ENCODE data around the gene SGPP2. TPM values are rescaled to one million over a fixed set of nuclear protein-coding genes. Genes with fewer than 3 reads are reported as not detected.

Gene SGPP2
- total RNA-seq, 1 donor from 2014 or later = 0.20 TPM

GRCh38 chr2:222418739-222419138 is 5.6 kb upstream of the SGPP2 start:
- H3K4me1 Mint-ChIP-seq (ENCODE audit: low read depth, unreplicated experiment) = peaks cover 3% of the 10 kb centered on the region
- no peak overlapping the region for H3K4me3 ChIP-seq (ENCODE audit: insufficient read depth, low read depth, low read length)
- no peak overlapping the region for H2AFZ ChIP-seq (ENCODE audit: low read depth, low read length)
- H3K4me3 Mint-ChIP-seq (ENCODE audit: unreplicated experiment) = no peak overlapping the region
- no peak overlapping the region for H3K27ac Mint-ChIP-seq (ENCODE audit: unreplicated experiment)
- FAIRE-seq (no peak), DNase-seq (ENCODE audit: low read depth) (no peak)
- H3K36me3 ChIP-seq (ENCODE audit: insufficient read depth, low read length) = no peaks in the 10 kb centered on the region
- H3K9me3 ChIP-seq (ENCODE audit: insufficient read depth, low read depth, low read length) = no peaks in the 10 kb centered on the region
- TF ChIP-seq EZH2 (IDR thresholded peaks at IDR 0.05; ENCODE audit: insufficient read depth, low read length) = no peak
- TF ChIP-seq CTCF (IDR thresholded peaks at IDR 0.05; ENCODE audit: insufficient read depth, low read depth, low read length) = no peak
- no peak overlapping the region for H3K27ac ChIP-seq (ENCODE audit: low read depth, low read length)
- H4K20me1 ChIP-seq (ENCODE audit: insufficient read depth, low read length) = no peaks in the 10 kb centered on the region
- no peaks in the 10 kb centered on the region for H3K36me3 Mint-ChIP-seq (ENCODE audit: low read depth, unreplicated experiment)
- H3K9ac ChIP-seq (ENCODE audit: low read length) = no peak overlapping the region
- H3K27me3 Mint-ChIP-seq (ENCODE audit: low read depth, unreplicated experiment) = peaks cover 36% of the 10 kb centered on the region
- H3K79me2 ChIP-seq (ENCODE audit: insufficient read depth, low read length) = no peaks in the 10 kb centered on the region
- H3K9me3 Mint-ChIP-seq (ENCODE audit: unreplicated experiment) = no peaks in the 10 kb centered on the region
- no peak overlapping the region for H3K4me2 ChIP-seq (ENCODE audit: low read length)
- no peaks in the 10 kb centered on the region for H3K4me1 ChIP-seq (ENCODE audit: insufficient read depth, low read length)
- peaks cover 15% of the 10 kb centered on the region for H3K27me3 ChIP-seq (ENCODE audit: insufficient read depth, low read length)

- Histone ChIP-seq H3K4me3 (ENCODE audit: insufficient read depth, low read depth, low read length) (no peak overlapping the region), H3K4me1 (ENCODE audit: insufficient read depth, low read length) (peaks cover 5% of the 10 kb centered on the region), H3K9ac (ENCODE audit: low read length) (no peak overlapping the region), H4K20me1 (ENCODE audit: insufficient read depth, low read length) (no peaks in the 10 kb centered on the region), H3K36me3 (ENCODE audit: insufficient read depth, low read length) (no peaks in the 10 kb centered on the region), H3K27ac (ENCODE audit: low read depth, low read length) (no peak overlapping the region), H3K27me3 (ENCODE audit: insufficient read depth, low read length) (peaks cover 26% of the 10 kb centered on the region), H3K79me2 (ENCODE audit: insufficient read depth, low read length) (no peaks in the 10 kb centered on the region), H3K9me3 (ENCODE audit: insufficient read depth, low read depth, low read length) (no peaks in the 10 kb centered on the region), H3K4me2 (ENCODE audit: low read length) (no peak overlapping the region), H2AFZ (ENCODE audit: low read depth, low read length) (no peak overlapping the region)
- no peak overlapping the region for H3K4me3 Mint-ChIP-seq (ENCODE audit: unreplicated experiment)
- TF ChIP-seq EZH2 (IDR thresholded peaks at IDR 0.05; ENCODE audit: insufficient read depth, low read length) (no peak), CTCF (IDR thresholded peaks at IDR 0.05; ENCODE audit: insufficient read depth, low read depth, low read length) (no peak)
- DNase-seq (ENCODE audit: low read depth) (no peak), FAIRE-seq (no peak)
- no peaks in the 10 kb centered on the region for H3K9me3 Mint-ChIP-seq (ENCODE audit: unreplicated experiment)
- peaks cover 46% of the 10 kb centered on the region for H3K27me3 Mint-ChIP-seq (ENCODE audit: low read depth, unreplicated experiment)
- H3K4me1 Mint-ChIP-seq (ENCODE audit: low read depth, unreplicated experiment) = peaks cover 4% of the 10 kb centered on the region
- H3K27ac Mint-ChIP-seq (ENCODE audit: unreplicated experiment) = no peak overlapping the region
- no peaks in the 10 kb centered on the region for H3K36me3 Mint-ChIP-seq (ENCODE audit: low read depth, unreplicated experiment)
These were observed 3.8 kb upstream of the SGPP2 start for GRCh38 chr2:222420508-222420907.

GRCh38 chr2:222421626-222422025 is 2.7 kb upstream of the SGPP2 start:
- H3K27me3 ChIP-seq (ENCODE audit: insufficient read depth, low read length) = peaks cover 30% of the 10 kb centered on the region
- peaks cover 5% of the 10 kb centered on the region for H3K4me1 ChIP-seq (ENCODE audit: insufficient read depth, low read length)
- H3K4me1 Mint-ChIP-seq (ENCODE audit: low read depth, unreplicated experiment) = peaks cover 4% of the 10 kb centered on the region
- H3K27ac ChIP-seq (ENCODE audit: low read depth, low read length) = no peak overlapping the region
- no peaks in the 10 kb centered on the region for H3K36me3 ChIP-seq (ENCODE audit: insufficient read depth, low read length)
- H3K4me3 ChIP-seq (ENCODE audit: insufficient read depth, low read depth, low read length) = no peak overlapping the region
- H3K4me2 ChIP-seq (ENCODE audit: low read length) = no peak overlapping the region
- H3K79me2 ChIP-seq (ENCODE audit: insufficient read depth, low read length) = no peaks in the 10 kb centered on the region
- H3K27ac Mint-ChIP-seq (ENCODE audit: unreplicated experiment) = no peak overlapping the region
- H3K36me3 Mint-ChIP-seq (ENCODE audit: low read depth, unreplicated experiment) = peaks cover 2% of the 10 kb centered on the region
- no peak overlapping the region for H3K4me3 Mint-ChIP-seq (ENCODE audit: unreplicated experiment)
- peaks cover 56% of the 10 kb centered on the region for H3K27me3 Mint-ChIP-seq (ENCODE audit: low read depth, unreplicated experiment)
- no peak overlapping the region for H2AFZ ChIP-seq (ENCODE audit: low read depth, low read length)
- H3K9ac ChIP-seq (ENCODE audit: low read length) = no peak overlapping the region
- no peak for FAIRE-seq
- TF ChIP-seq CTCF (IDR thresholded peaks at IDR 0.05; ENCODE audit: insufficient read depth, low read depth, low read length) = no peak
- no peak for DNase-seq (ENCODE audit: low read depth)
- H3K9me3 Mint-ChIP-seq (ENCODE audit: unreplicated experiment) = no peaks in the 10 kb centered on the region
- H4K20me1 ChIP-seq (ENCODE audit: insufficient read depth, low read length) = no peaks in the 10 kb centered on the region
- H3K9me3 ChIP-seq (ENCODE audit: insufficient read depth, low read depth, low read length) = no peaks in the 10 kb centered on the region

Data from astrocyte (in vitro differentiated cells and primary cell).